GM10248 (cell line): ENCODE results near the gene SLC26A2.

Source experiments
- CTCF ChIA-PET: fragments of 300-600 bp; sonication (Branson Sonifier 250); formaldehyde crosslinking; extraction: SDS; loops from one replicate; lab custom pipeline; 2021; ENCODE audit warnings: antibody characterized with exemption; lab: Yijun Ruan, JAX
- POLR2A ChIA-PET: fragments of 350-650 bp; sonication (Branson Sonifier 250); formaldehyde crosslinking; extraction: SDS; loops from one replicate; lab custom pipeline; 2020; ENCODE audit warnings: antibody characterized with exemption; lab: Yijun Ruan, JAX
- DNase-seq: peaks from one replicate; pipeline ENCODE4 v3.0.0; 2012; ENCODE audit errors: extremely low spot score
- CTCF ChIP-seq: IDR thresholded peaks from 2 replicates; pipeline ENCODE4 v1.5.1; 2012; ENCODE audit warnings: mild to moderate bottlenecking, low read depth; ENCODE audit errors: extremely low read depth, missing control alignments, control extremely low read depth

The SLC26A2 gene

GRCh38 chr5:149916334-149917072 is 44.1 kb upstream of the SLC26A2 start:
- ChIA-PET POLR2A (no interaction called here), CTCF (interaction anchor here (1.0 to 1.9 kb wide), 2 partner anchors 16 to 43 kb away, joined by 3 to 8 read pairs; no protein-coding TSS in a partner anchor)
- no peak for DNase-seq
- no peak for TF ChIP-seq CTCF

- TF ChIP-seq CTCF: no peak
- CTCF ChIA-PET: interaction anchor here (0.9 to 1.9 kb wide), 3 partner anchors 11 to 42 kb away, joined by 3 to 8 read pairs (median 3); no protein-coding TSS in a partner anchor
- POLR2A ChIA-PET: no interaction called here
Measured at GRCh38 chr5:149917073-149917676, 43.4 kb upstream of the SLC26A2 start.

GRCh38 chr5:149921597-149921996 is 39.0 kb upstream of the SLC26A2 start:
- ChIA-PET POLR2A (no interaction called here), CTCF (interaction anchor here (1.3 to 1.5 kb wide), 3 partner anchors 9 to 254 kb away, joined by 3 to 4 read pairs (median 3); no protein-coding TSS in a partner anchor)
- DNase-seq: no peak
- no peak for TF ChIP-seq CTCF

More at GRCh38 chr5:149917073-149917676, 43.4 kb upstream of the SLC26A2 start:
- DNase-seq: no peak

GRCh38 chr5:149922950-149923349 is 37.6 kb upstream of the SLC26A2 start:
- CTCF ChIA-PET: interaction anchor here (0.7 to 1.5 kb wide), 4 partner anchors 10 to 266 kb away, joined by 3 read pairs; no protein-coding TSS in a partner anchor
- no peak for TF ChIP-seq CTCF
- DNase-seq: no peak
- POLR2A ChIA-PET: no interaction called here

DNA sequence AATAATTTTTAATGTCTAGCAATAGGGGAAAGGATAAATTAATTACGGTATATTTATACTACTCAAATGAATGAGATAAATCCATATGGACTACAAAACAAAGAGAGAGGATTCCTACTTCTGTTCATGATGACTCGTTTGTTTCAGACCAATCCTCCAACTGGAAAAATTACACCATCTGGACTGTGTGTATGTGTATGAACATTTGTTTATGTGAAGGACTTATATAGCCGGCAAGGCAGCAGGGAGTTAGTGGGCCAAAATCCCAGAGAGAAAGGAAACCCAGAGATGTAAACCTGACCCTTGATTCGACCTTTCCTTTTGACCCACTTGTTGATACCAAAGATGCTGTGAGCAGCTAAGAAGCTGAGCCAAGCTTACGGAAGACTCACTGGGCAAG is 36.1 kb upstream of the SLC26A2 start:
- CTCF ChIA-PET: no interaction called here

More for the DNA sequence above, 36.1 kb upstream of the SLC26A2 start:
- no peak for DNase-seq
- POLR2A ChIA-PET: no interaction called here
- TF ChIP-seq CTCF: no peak
